ENCODE results near the gene SRSF2.
"Not testable (repeated sequence)": the region's sequence is repeated elsewhere in the genome, so short reads cannot be mapped to it uniquely, and the experiment has no call there.

The SRSF2 gene

GRCh38 chr17:76737676-76738467 is 741 bp upstream of the SRSF2 start, which contains the start of gene MFSD11:
Gene MFSD11, plus strand, starts transcription at chr17:76738119. Its CDS starts 234 bp downstream, at chr17:76738353.
- peak; percentile 95 for DNase-seq

GRCh38 chr17:76736349-76737081 is 616 bp downstream of the SRSF2 start:
- DNase-seq, result no peak

GRCh38 chr17:76735586-76736348 is 1.4 kb downstream of the SRSF2 start:
- no peak for DNase-seq

- no peak for DNase-seq
These were observed 2.1 kb downstream of the SRSF2 start for GRCh38 chr17:76735006-76735405.

GRCh38 chr17:76734080-76734840 is 2.9 kb downstream of the SRSF2 start:
- no peak for DNase-seq

GRCh38 chr17:76733618-76733957 is 3.5 kb downstream of the SRSF2 start:
- DNase-seq, result no peak

- DNase-seq, result no peak
These were observed 4.2 kb downstream of the SRSF2 start for GRCh38 chr17:76732734-76733617.

GRCh38 chr17:76731800-76732733 is 5.1 kb downstream of the SRSF2 start:
- not testable (repeated sequence) for DNase-seq

- DNase-seq, result no peak
These were observed 9.2 kb downstream of the SRSF2 start for GRCh38 chr17:76727745-76728456.

- no peak for DNase-seq
These were observed 10.1 kb downstream of the SRSF2 start, which contains the start of gene METTL23 for GRCh38 chr17:76726776-76727718. Gene METTL23, plus strand, starts transcription at chr17:76726839. Its CDS starts 2,872 bp downstream, at chr17:76729711.

- DNase-seq, result peak; percentile 96
These were observed 10.8 kb downstream of the SRSF2 start, which contains the start of gene JMJD6 for GRCh38 chr17:76726231-76726775. Gene JMJD6, minus strand, starts transcription at chr17:76726606. Its CDS starts 131 bp downstream, at chr17:76726475.

- DNase-seq, result peak; percentile 41
These were observed 11.4 kb downstream of the SRSF2 start for GRCh38 chr17:76725580-76726230.

- no peak for DNase-seq
These were observed 13.3 kb downstream of the SRSF2 start for GRCh38 chr17:76723812-76724211.

GRCh38 chr17:76722977-76723376 is 14.2 kb downstream of the SRSF2 start:
- DNase-seq, result not testable (repeated sequence)

GRCh38 chr17:76722279-76722678 is 14.9 kb downstream of the SRSF2 start:
- DNase-seq, result no peak

GRCh38 chr17:76721463-76721862 is 15.7 kb downstream of the SRSF2 start:
- no peak for DNase-seq

GRCh38 chr17:76720941-76721340 is 16.2 kb downstream of the SRSF2 start:
- DNase-seq, result no peak
